ENCODE data around the gene SRM.

Gene SRM

GRCh38 chr1:11053758-11054137, 6.1 kb downstream of the SRM start (continued):
- TF ChIP-seq OSR2 (tag by site-specific recombination; IDR thresholded peaks at IDR 0.05) (no peak), ZNF629 (tag by site-specific recombination; IDR thresholded peaks at IDR 0.05) (no peak), SALL2 (tag by site-specific recombination; IDR thresholded peaks at IDR 0.05; ENCODE audit: borderline replicate concordance) (no peak), ZNF555 (tag by site-specific recombination; conservative IDR thresholded peaks at IDR 0.05) (no peak), REST (tag by site-specific recombination; IDR thresholded peaks at IDR 0.05) (peak; percentile 96), SP7 (tag by site-specific recombination; IDR thresholded peaks at IDR 0.05) (no peak), KLF1 (tag by site-specific recombination; IDR thresholded peaks at IDR 0.05) (0 out of 2 replicates have a peak, but pooled peaks have one; percentile 11), ZBTB17 (tag by site-specific recombination; IDR thresholded peaks at IDR 0.05) (no peak), ZNF350 (tag by site-specific recombination; IDR thresholded peaks at IDR 0.05) (no peak), ZNF837 (tag by site-specific recombination; IDR thresholded peaks at IDR 0.05) (no peak), SP2 (tag by site-specific recombination; IDR thresholded peaks at IDR 0.05) (peak; percentile 38), ZNF366 (tag by site-specific recombination; conservative IDR thresholded peaks at IDR 0.05) (no peak)
- TF ChIP-seq, protein P1, sequence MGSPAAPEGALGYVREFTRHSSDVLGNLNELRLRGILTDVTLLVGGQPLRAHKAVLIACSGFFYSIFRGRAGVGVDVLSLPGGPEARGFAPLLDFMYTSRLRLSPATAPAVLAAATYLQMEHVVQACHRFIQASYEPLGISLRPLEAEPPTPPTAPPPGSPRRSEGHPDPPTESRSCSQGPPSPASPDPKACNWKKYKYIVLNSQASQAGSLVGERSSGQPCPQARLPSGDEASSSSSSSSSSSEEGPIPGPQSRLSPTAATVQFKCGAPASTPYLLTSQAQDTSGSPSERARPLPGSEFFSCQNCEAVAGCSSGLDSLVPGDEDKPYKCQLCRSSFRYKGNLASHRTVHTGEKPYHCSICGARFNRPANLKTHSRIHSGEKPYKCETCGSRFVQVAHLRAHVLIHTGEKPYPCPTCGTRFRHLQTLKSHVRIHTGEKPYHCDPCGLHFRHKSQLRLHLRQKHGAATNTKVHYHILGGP (tag by site-specific recombination; IDR thresholded peaks at IDR 0.05), result no peak
- TF ChIP-seq, protein P2, sequence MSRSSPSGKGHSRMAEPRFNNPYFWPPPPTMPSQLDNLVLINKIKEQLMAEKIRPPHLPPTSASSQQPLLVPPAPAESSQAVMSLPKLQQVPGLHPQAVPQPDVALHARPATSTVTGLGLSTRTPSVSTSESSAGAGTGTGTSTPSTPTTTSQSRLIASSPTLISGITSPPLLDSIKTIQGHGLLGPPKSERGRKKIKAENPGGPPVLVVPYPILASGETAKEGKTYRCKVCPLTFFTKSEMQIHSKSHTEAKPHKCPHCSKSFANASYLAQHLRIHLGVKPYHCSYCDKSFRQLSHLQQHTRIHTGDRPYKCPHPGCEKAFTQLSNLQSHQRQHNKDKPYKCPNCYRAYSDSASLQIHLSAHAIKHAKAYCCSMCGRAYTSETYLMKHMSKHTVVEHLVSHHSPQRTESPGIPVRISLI (tag by site-specific recombination; IDR thresholded peaks at IDR 0.05), result no peak
- TF ChIP-seq, protein P3, sequence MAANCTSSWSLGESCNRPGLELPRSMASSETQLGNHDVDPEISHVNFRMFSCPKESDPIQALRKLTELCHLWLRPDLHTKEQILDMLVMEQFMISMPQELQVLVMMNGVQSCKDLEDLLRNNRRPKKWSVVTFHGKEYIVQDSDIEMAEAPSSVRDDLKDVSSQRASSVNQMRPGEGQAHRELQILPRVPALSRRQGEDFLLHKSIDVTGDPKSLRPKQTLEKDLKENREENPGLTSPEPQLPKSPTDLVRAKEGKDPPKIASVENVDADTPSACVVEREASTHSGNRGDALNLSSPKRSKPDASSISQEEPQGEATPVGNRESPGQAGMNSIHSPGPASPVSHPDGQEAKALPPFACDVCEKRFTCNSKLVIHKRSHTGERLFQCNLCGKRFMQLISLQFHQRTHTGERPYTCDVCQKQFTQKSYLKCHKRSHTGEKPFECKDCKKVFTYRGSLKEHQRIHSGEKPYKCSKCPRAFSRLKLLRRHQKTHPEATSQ (tag by site-specific recombination; IDR thresholded peaks at IDR 0.05), result no peak
- TF ChIP-seq, protein P4, sequence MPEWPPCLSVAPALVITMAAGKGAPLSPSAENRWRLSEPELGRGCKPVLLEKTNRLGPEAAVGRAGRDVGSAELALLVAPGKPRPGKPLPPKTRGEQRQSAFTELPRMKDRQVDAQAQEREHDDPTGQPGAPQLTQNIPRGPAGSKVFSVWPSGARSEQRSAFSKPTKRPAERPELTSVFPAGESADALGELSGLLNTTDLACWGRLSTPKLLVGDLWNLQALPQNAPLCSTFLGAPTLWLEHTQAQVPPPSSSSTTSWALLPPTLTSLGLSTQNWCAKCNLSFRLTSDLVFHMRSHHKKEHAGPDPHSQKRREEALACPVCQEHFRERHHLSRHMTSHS (tag by site-specific recombination; IDR thresholded peaks at IDR 0.05), result no peak

DNA sequence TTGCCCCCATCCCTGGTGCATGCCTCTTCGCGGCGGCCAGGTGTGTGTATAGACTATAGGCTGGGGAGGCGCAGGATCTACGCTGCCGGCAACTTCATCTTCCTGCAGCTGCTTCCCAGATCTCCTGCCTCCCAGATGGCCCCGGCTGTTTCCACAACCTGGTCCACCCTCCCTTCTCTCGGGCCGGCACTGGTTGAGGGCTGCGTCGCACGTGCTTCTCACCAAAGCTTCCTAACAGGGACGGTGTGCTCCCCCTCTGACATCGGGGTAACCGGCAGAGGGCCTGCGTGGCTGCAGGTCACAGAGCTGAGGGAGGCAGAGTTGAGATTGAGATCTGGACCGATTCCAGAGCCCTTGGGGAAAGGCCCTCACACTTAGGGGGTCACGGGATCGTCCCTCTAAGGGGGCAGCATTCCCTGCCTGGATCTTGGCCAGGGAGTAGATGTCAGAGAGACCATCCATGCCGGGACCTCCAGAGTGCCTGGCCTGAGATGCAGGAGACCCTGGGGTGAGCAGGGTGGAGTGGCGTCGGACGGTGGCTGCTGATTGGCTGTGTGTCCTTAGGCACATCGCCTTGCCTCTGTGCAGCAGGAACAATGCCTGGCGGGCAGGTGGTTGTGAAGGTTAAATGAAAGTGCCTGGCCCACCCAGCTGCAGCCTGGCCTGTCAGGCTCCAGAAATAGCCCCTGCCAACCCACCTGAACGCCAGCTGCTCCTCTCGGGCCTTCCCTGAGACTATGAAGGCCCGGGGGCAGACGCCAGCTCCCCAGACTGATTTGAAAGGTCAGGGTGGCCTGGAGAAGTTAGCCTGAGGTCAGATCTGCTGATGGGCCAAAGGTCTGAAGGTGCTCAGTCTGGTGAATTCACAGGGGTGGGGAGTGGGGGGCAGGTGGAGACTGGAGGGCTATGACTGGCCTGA, 6.7 kb downstream of the SRM start:
- Histone ChIP-seq H3K4me3 (ENCODE audit: low read depth, low read length) (no peak overlapping the region), H3K9me3 (ENCODE audit: control insufficient read depth, insufficient read depth, low read depth, low read length) (no peaks in the 10 kb centered on the region), H3K36me3 (ENCODE audit: control insufficient read depth in 2 of 2, insufficient read depth in 1 of 2, low read length in 2 of 2) (peaks cover 15 to 48% of the 10 kb centered on the region in 2 experiments; a peak in 2 of 3 replicates), H3K4me1 (ENCODE audit: control insufficient read depth, insufficient read depth, low read length) (no peaks in the 10 kb centered on the region), H3K27ac (ENCODE audit: extremely low read depth, low read depth, low read length) (no peak overlapping the region)
- ChIA-PET POLR2A (interaction anchor here (0.6 kb wide), 1 partner anchor 11 kb away, joined by 3 read pairs; no protein-coding TSS in a partner anchor), CTCF (interaction anchor here (1.1 kb wide), 1 partner anchor 15 kb away, joined by 4 read pairs; no protein-coding TSS in a partner anchor)
- 0 out of 2 replicates have a peak, but pooled peaks have one; percentile 9 for TF ChIP-seq GLIS1 (tag by site-specific recombination; IDR thresholded peaks at IDR 0.05)
- no peak for TF ChIP-seq ZNF645 (tag by site-specific recombination; IDR thresholded peaks at IDR 0.05)
- TF ChIP-seq, protein P5, sequence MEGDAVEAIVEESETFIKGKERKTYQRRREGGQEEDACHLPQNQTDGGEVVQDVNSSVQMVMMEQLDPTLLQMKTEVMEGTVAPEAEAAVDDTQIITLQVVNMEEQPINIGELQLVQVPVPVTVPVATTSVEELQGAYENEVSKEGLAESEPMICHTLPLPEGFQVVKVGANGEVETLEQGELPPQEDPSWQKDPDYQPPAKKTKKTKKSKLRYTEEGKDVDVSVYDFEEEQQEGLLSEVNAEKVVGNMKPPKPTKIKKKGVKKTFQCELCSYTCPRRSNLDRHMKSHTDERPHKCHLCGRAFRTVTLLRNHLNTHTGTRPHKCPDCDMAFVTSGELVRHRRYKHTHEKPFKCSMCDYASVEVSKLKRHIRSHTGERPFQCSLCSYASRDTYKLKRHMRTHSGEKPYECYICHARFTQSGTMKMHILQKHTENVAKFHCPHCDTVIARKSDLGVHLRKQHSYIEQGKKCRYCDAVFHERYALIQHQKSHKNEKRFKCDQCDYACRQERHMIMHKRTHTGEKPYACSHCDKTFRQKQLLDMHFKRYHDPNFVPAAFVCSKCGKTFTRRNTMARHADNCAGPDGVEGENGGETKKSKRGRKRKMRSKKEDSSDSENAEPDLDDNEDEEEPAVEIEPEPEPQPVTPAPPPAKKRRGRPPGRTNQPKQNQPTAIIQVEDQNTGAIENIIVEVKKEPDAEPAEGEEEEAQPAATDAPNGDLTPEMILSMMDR (tag by site-specific recombination; IDR thresholded peaks at IDR 0.05), result peak; percentile 36; the same call in 1 of the 2 replicates
- no peak for TF ChIP-seq ZNF777 (tag by site-specific recombination; IDR thresholded peaks at IDR 0.05; ENCODE audit: borderline replicate concordance)
- TF ChIP-seq, protein P6, sequence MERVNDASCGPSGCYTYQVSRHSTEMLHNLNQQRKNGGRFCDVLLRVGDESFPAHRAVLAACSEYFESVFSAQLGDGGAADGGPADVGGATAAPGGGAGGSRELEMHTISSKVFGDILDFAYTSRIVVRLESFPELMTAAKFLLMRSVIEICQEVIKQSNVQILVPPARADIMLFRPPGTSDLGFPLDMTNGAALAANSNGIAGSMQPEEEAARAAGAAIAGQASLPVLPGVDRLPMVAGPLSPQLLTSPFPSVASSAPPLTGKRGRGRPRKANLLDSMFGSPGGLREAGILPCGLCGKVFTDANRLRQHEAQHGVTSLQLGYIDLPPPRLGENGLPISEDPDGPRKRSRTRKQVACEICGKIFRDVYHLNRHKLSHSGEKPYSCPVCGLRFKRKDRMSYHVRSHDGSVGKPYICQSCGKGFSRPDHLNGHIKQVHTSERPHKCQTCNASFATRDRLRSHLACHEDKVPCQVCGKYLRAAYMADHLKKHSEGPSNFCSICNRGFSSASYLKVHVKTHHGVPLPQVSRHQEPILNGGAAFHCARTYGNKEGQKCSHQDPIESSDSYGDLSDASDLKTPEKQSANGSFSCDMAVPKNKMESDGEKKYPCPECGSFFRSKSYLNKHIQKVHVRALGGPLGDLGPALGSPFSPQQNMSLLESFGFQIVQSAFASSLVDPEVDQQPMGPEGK (tag by site-specific recombination; IDR thresholded peaks at IDR 0.05), result peak; percentile 30; the same call in 1 of the 2 replicates

Data from HEK293 (cell line).